Stimulated activated CD4-positive, alpha-beta T cell treated with anti-CD3 and anti-CD28 coated beads, Interleukin-2, amount 100 ng/mL, for 4 hours (primary cell): Measurements from ENCODE around the gene MAGEA9B.
"Not testable (repeated sequence)": the region's sequence is repeated elsewhere in the genome, so short reads cannot be mapped to it uniquely, and the experiment has no call there.

Experiments used
- DNase-seq: peaks from one replicate; pipeline ENCODE4 v3.0.0-alpha.2; 2020; ENCODE audit warnings: low read depth

The MAGEA9B gene

DNA sequence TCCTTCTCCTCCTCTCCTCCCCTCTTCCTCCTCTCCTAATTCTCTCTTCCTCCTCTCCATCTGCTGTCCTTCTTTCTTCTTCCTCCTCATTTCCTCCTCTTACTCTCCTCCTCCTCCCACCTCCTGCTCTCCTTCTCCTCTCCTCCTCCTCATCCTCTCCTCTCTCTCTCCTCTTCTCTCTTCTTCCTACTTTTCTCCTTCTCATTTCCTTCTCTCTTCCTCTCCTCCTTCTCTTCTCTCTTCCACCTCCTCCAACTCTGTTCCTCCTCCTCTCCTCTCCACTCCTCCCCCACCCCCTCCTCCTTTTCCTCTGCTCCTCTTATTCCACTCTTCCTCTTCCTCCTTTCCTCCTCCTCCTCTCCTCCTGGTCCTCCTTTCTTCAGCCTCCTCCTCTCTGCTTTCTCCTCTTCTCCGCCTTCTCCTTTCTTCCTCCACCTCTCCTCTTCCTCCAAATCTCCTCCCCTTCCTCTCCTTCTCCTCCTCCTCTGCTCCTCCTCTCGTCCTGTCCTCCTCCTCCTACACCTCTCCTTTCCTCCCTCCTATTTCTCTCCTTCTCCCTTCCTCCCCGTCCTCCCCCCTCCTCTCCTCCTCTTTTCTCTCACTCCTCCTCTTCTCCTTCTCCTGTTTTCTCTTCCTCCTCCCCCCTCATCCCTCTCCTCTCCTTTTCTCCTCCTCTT lies 52.2 kb downstream of the MAGEA9B start:
- DNase-seq: not testable (repeated sequence)

DNA sequence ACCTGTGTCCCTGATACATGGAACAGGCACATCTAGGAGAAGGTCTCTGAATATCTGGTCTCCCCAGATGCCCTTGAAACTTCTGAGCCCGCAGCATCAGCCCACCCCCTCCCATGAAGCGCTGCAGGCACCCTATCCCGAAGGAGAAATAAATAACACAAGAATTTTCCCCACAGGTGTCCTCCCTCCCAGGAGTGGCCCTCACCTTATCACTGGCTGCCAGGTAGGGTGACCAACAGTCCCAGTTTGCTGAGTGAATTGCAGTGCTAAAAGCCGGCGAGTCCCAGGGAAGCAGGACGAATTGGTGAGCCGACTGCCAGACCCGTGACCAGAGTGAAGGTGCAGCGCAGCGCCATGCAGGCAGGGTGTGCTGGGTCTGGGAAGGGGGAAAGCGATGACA lies 53.3 kb downstream of the MAGEA9B start:
- not testable (repeated sequence) for DNase-seq

DNA sequence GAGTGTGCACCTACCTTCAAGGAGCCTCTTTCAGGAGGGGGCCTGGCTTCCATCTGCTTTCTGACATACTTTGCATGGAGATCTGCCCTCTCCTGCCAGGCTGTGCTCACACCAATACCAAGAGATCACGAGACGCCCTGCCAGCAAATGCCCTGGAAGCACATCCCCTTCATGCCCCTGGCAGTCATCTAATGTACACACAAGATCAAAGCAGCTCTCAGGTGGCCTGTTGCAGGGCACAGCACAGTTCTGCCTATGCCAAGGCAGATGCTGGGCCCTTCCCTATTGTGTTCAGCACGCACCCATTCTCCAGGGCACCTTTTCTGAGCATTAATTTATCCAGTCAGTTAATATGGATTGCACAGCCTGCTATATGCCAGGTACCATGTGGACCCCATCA lies 54.4 kb downstream of the MAGEA9B start:
- not testable (repeated sequence) for DNase-seq
